Measurements from ENCODE around the gene BORCS8. TPM values are rescaled to one million over a fixed set of nuclear protein-coding genes. Genes with fewer than 3 reads are reported as not detected.
A peak's percentile ranks its signal among the peaks of the same experiment; 100 is the strongest.

Gene BORCS8
- total RNA-seq, 2 donors from 2014 or later, result 18.0 to 26.9 TPM

DNA sequence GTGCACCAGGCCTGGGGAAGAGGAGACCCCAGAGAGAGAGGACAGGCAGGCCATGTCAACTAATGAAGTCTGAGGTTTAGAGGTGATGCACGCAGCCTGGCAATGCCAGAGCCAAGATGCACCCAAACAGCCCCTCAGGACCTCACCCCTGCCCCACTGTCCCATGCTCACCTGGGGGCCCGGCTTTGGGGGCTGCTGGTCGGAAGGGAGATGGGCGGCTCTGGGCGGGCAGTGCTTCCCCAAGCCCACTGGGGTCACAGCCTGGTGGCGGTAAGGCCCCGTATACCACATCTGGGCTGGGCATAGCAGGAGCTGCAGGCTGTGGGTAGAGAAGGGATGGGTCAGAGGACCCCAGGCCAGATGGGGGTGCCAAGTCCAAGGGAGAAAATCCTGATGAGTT lies 45.1 kb downstream of the BORCS8 start:
- 97% methylated on average over 7 of the region's 7 CpGs for WGBS
- Histone ChIP-seq H3K9me3 (no peaks in the 10 kb centered on the region), H3K4me1 (replicated peaks) (no peaks in the 10 kb centered on the region), H3K27me3 (replicated peaks; ENCODE audit: insufficient read depth) (no peaks in the 10 kb centered on the region), H3K27ac (no peak overlapping the region), H3K4me3 (no peak overlapping the region), H3K36me3 (no peaks in the 10 kb centered on the region)
- no peak for DNase-seq (ENCODE audit: low spot score)
- TF ChIP-seq, protein P1, sequence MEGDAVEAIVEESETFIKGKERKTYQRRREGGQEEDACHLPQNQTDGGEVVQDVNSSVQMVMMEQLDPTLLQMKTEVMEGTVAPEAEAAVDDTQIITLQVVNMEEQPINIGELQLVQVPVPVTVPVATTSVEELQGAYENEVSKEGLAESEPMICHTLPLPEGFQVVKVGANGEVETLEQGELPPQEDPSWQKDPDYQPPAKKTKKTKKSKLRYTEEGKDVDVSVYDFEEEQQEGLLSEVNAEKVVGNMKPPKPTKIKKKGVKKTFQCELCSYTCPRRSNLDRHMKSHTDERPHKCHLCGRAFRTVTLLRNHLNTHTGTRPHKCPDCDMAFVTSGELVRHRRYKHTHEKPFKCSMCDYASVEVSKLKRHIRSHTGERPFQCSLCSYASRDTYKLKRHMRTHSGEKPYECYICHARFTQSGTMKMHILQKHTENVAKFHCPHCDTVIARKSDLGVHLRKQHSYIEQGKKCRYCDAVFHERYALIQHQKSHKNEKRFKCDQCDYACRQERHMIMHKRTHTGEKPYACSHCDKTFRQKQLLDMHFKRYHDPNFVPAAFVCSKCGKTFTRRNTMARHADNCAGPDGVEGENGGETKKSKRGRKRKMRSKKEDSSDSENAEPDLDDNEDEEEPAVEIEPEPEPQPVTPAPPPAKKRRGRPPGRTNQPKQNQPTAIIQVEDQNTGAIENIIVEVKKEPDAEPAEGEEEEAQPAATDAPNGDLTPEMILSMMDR (IDR thresholded peaks at IDR 0.05), result no peak
- intact Hi-C loops (cut with DNase I), result loop anchor here (5.0 to 10.0 kb wide), 2 partner anchors 78 to 345 kb away; no protein-coding TSS in a partner anchor

DNA sequence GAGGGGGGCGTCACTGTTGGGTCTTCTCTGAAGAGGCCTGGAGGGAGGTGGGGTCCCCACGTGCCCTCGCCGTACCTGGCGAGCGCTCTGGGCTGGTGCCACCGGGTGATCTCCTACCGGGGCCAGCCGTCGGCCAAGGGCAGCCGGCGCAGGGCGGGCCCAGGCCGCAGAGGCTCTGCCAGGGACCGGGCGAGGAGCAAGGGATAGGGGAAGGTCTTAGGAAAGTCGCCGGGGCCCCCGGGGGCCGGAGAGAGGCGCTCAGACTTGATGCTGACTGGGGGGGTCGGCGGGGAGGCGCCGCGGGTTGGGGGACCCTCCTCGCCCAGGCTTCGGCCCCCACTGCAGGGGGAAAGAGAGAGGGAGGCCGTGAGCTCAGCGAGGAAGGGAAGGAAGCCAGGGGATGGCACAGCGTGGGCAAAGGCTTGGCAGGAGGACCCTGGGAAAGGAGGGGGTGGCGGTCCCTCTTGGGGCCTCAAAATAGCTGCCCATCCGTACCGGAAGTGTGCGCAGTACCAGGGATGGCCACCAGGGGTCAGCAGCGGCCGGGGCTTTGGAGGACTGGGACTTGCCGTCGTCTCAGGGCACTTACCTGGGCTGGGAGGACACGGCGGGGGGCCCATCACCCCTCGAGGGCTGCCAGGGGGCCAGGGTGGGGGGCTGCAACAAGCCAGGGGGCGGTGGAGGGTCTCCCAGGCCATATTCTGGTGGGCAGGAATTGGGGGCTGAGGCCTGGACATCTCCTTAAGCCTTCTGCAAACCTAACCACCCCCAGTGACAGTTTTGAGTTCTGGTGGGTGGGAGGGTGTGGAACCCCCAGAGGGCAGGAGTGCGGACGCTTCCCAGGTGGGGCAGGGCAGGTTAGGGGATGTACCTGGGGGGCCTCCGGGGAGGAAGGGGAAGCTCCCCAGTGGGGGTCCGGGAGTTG lies 46.0 kb downstream of the BORCS8 start:
- WGBS, result 34% methylated on average over 40 of the region's 47 CpGs
- H3K9me3 ChIP-seq, result no peaks in the 10 kb centered on the region
- TF ChIP-seq, protein P1 (IDR thresholded peaks at IDR 0.05), result peak; percentile 85 to 99 (median 94)
- TF ChIP-seq POLR2AphosphoS5 (IDR thresholded peaks at IDR 0.05) (no peak), POLR2A (IDR thresholded peaks at IDR 0.05) (no peak)
- no peaks in the 10 kb centered on the region for H3K36me3 ChIP-seq
- intact Hi-C loops (cut with DNase I), result loop anchor here (5.0 to 10.0 kb wide), 2 partner anchors 79 to 346 kb away; no protein-coding TSS in a partner anchor
- H3K27ac ChIP-seq, result no peak overlapping the region
- H3K4me1 ChIP-seq (replicated peaks), result no peaks in the 10 kb centered on the region
- peak; percentile 53 for DNase-seq (ENCODE audit: low spot score)
- no peaks in the 10 kb centered on the region for H3K27me3 ChIP-seq (replicated peaks; ENCODE audit: insufficient read depth)
- H3K4me3 ChIP-seq, result no peak overlapping the region

DNA sequence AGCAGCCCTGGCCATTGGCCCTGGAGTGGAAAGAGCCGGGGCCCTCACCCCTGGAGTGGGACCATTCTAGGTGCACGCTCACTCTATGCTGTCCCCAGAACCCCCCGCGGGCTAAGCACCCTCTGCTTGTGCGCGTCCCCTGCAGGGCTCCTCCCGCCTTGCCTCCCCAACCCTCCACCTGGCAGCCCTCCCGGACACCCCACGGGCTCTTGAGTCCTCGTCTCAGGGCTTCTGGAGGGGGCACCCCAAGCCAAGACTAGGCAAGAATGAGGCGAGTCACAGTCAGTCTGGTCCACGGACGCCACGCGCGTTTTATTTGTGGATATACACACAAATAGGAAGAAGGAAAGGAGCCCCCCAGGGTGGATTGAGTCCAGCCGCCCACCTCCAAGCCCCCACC lies 46.7 kb downstream of the BORCS8 start:
- TF ChIP-seq, protein P1 (IDR thresholded peaks at IDR 0.05), result no peak
- TF ChIP-seq POLR2A (IDR thresholded peaks at IDR 0.05), result no peak
- TF ChIP-seq POLR2AphosphoS5 (IDR thresholded peaks at IDR 0.05), result no peak
- intact Hi-C loops (cut with DNase I), result loop anchor here (5.0 to 10.0 kb wide), 2 partner anchors 80 to 347 kb away; no protein-coding TSS in a partner anchor
- no peak overlapping the region for H3K27ac ChIP-seq
- DNase-seq (ENCODE audit: low spot score), result no peak
- H3K4me1 ChIP-seq (replicated peaks), result no peaks in the 10 kb centered on the region
- H3K36me3 ChIP-seq, result no peaks in the 10 kb centered on the region
- 81% methylated on average over 14 of the region's 17 CpGs for WGBS
- H3K4me3 ChIP-seq, result no peak overlapping the region
- H3K27me3 ChIP-seq (replicated peaks; ENCODE audit: insufficient read depth), result no peaks in the 10 kb centered on the region
- H3K9me3 ChIP-seq, result no peaks in the 10 kb centered on the region

DNA sequence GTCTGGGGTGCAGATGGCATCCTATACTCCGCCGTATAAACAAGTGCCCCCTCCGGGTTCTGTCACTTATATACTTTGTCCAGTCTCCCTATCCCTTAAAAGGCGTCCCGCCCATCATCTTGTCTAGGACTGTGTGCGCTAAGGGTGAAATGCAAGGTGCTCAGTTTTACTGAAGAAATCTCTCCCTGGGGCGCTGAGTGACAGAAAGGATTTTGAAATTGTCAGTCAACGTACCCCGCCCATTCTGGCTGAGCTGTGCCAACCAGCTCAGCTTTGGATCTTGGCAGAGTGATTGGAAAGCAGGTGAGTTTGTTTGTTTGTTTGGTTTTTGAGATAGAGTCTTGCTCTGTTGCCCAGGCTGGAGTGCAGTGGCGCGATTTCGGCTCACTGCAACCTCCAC lies 49.6 kb downstream of the BORCS8 start:
- TF ChIP-seq, protein P1 (IDR thresholded peaks at IDR 0.05), result no peak
- TF ChIP-seq POLR2AphosphoS5 (IDR thresholded peaks at IDR 0.05) (no peak), POLR2A (IDR thresholded peaks at IDR 0.05) (no peak)
- WGBS, result 92% methylated on average over 12 of the region's 12 CpGs
- no peak for DNase-seq (ENCODE audit: low spot score)
- H3K36me3 ChIP-seq, result no peaks in the 10 kb centered on the region
- intact Hi-C loops (cut with DNase I), result loop anchor here (10.0 kb wide), 1 partner anchor 82 kb away; no protein-coding TSS in a partner anchor
- no peak overlapping the region for H3K4me3 ChIP-seq
- no peak overlapping the region for H3K27ac ChIP-seq
- no peaks in the 10 kb centered on the region for H3K27me3 ChIP-seq (replicated peaks; ENCODE audit: insufficient read depth)
- no peaks in the 10 kb centered on the region for H3K9me3 ChIP-seq
- H3K4me1 ChIP-seq (replicated peaks), result peaks cover 5% of the 10 kb centered on the region

Data from prostate gland (tissue), 2 donors.